Cardiac fibroblast (primary cell): ENCODE measurements around the gene DCAF12.

Experiments used
- DNase-seq, 2 donors: peaks; one replicate each; pipeline versions ENCODE4 v3.0.0 to v3.0.0-alpha.2; 2010; ENCODE audit warnings: low read depth in 2 of 2
- H3K4me3 ChIP-seq, 2 donors: replicated peaks in 1 of 2; 1 replicate in 1 of 2; 2 replicates in 1 of 2; pipeline ENCODE4 v1.5.1; 2011; ENCODE audit warnings: low read depth in 2 of 2, low read length in 2 of 2, mild to moderate bottlenecking in 2 of 2, moderate library complexity in 1 of 2
- CTCF ChIP-seq: IDR thresholded peaks from one replicate; pipeline ENCODE4 v1.5.1; 2011; ENCODE audit warnings: low read depth, mild to moderate bottlenecking, low read length, inconsistent platforms

Gene DCAF12

GRCh38 chr9:34106110-34106509 is 20.4 kb downstream of the DCAF12 start:
- DNase-seq, result no peak
- TF ChIP-seq CTCF, result no peak
- H3K4me3 ChIP-seq, result no peak overlapping the region

GRCh38 chr9:34102796-34103195 is 23.7 kb downstream of the DCAF12 start:
- H3K4me3 ChIP-seq, result no peak overlapping the region
- no peak for TF ChIP-seq CTCF
- DNase-seq, result no peak

GRCh38 chr9:34098307-34098706 is 28.2 kb downstream of the DCAF12 start:
- no peak for DNase-seq
- TF ChIP-seq CTCF, result no peak
- H3K4me3 ChIP-seq, result no peak overlapping the region

GRCh38 chr9:34097865-34098264 is 28.6 kb downstream of the DCAF12 start:
- DNase-seq, result no peak
- TF ChIP-seq CTCF, result no peak

GRCh38 chr9:34096751-34097150 is 29.7 kb downstream of the DCAF12 start:
- no peak overlapping the region for H3K4me3 ChIP-seq
- TF ChIP-seq CTCF, result no peak
- no peak for DNase-seq

More at GRCh38 chr9:34097865-34098264, 28.6 kb downstream of the DCAF12 start:
- H3K4me3 ChIP-seq, result no peak overlapping the region

GRCh38 chr9:34093578-34093977 is 32.9 kb downstream of the DCAF12 start:
- no peak for TF ChIP-seq CTCF
- no peak for DNase-seq
- no peak overlapping the region for H3K4me3 ChIP-seq

GRCh38 chr9:34089311-34089710 is 37.2 kb downstream of the DCAF12 start:
- no peak for DNase-seq
- no peak for TF ChIP-seq CTCF
- no peak overlapping the region for H3K4me3 ChIP-seq
